ENCODE measurements around the gene KCNK15.
"Not testable (repeated sequence)": the region's sequence is repeated elsewhere in the genome, so short reads cannot be mapped to it uniquely, and the experiment has no call there.

Gene KCNK15

GRCh38 chr20:44745598-44746366 lies at the start of gene KCNK15:
Gene KCNK15 (plus strand): TSS chr20:44745865. CDS start chr20:44745911, 46 bp downstream.
- no peak for DNase-seq (ENCODE audit: low read depth in 2 of 2)

GRCh38 chr20:44696315-44696714 lies 49.4 kb upstream of the KCNK15 start:
- no peak for DNase-seq (ENCODE audit: low read depth in 2 of 2)

- DNase-seq (ENCODE audit: low read depth in 2 of 2) = not testable (repeated sequence)
These were observed 48.6 kb upstream of the KCNK15 start for GRCh38 chr20:44697041-44697440.

- no peak for DNase-seq (ENCODE audit: low read depth in 2 of 2)
These were observed 47.3 kb upstream of the KCNK15 start for GRCh38 chr20:44698351-44698750.

- DNase-seq (ENCODE audit: low read depth in 2 of 2) = no peak
These were observed 45.4 kb upstream of the KCNK15 start for GRCh38 chr20:44700306-44700705.

GRCh38 chr20:44701118-44701857 lies 44.4 kb upstream of the KCNK15 start:
- no peak for DNase-seq (ENCODE audit: low read depth in 2 of 2)

- DNase-seq (ENCODE audit: low read depth in 2 of 2) = no peak
These were observed 43.8 kb upstream of the KCNK15 start for GRCh38 chr20:44701858-44702256.

GRCh38 chr20:44702776-44703175 lies 42.9 kb upstream of the KCNK15 start:
- DNase-seq (ENCODE audit: low read depth in 2 of 2) = peak; percentile 53 to 54

- DNase-seq (ENCODE audit: low read depth in 2 of 2) = no peak
These were observed 42.3 kb upstream of the KCNK15 start for GRCh38 chr20:44703183-44703925.

- no peak for DNase-seq (ENCODE audit: low read depth in 2 of 2)
These were observed 41.6 kb upstream of the KCNK15 start for GRCh38 chr20:44703956-44704488.

GRCh38 chr20:44704551-44704971 lies 41.1 kb upstream of the KCNK15 start:
- DNase-seq (ENCODE audit: low read depth in 2 of 2) = peak in 1 of 2 experiments; percentile 47

GRCh38 chr20:44705364-44706094 lies 40.1 kb upstream of the KCNK15 start:
- DNase-seq (ENCODE audit: low read depth in 2 of 2) = no peak

- peak in 1 of 2 experiments; percentile 54 for DNase-seq (ENCODE audit: low read depth in 2 of 2)
These were observed 39.2 kb upstream of the KCNK15 start for GRCh38 chr20:44706301-44707017.

- no peak for DNase-seq (ENCODE audit: low read depth in 2 of 2)
These were observed 38.6 kb upstream of the KCNK15 start for GRCh38 chr20:44707018-44707579.

- DNase-seq (ENCODE audit: low read depth in 2 of 2) = no peak
These were observed 36.3 kb upstream of the KCNK15 start for GRCh38 chr20:44709380-44709779.

- no peak for DNase-seq (ENCODE audit: low read depth in 2 of 2)
These were observed 35.9 kb upstream of the KCNK15 start for GRCh38 chr20:44709797-44710196.

- DNase-seq (ENCODE audit: low read depth in 2 of 2) = no peak
These were observed 34.4 kb upstream of the KCNK15 start for GRCh38 chr20:44711237-44711636.

- no peak for DNase-seq (ENCODE audit: low read depth in 2 of 2)
These were observed 31.5 kb upstream of the KCNK15 start for GRCh38 chr20:44714102-44714700.

GRCh38 chr20:44714701-44715498 lies 30.8 kb upstream of the KCNK15 start, which contains the start of gene CCN5:
Gene CCN5 (plus strand): TSS chr20:44715369. CDS start chr20:44715391, 22 bp downstream.
- no peak for DNase-seq (ENCODE audit: low read depth in 2 of 2)
